B cell (primary cell): Measurements from ENCODE around the gene HUS1.

Experiments
- CTCF ChIP-seq: fragments of 200-600 bp; IDR thresholded peaks from one replicate; pipeline ENCODE4 v1.8.0; 2022; ENCODE audit warnings: antibody characterized with exemption, mild to moderate bottlenecking
- EZH2 ChIP-seq: IDR thresholded peaks from 2 replicates; pipeline ENCODE4 v1.6.1; 2012; ENCODE audit warnings: borderline replicate concordance, low read depth, mild to moderate bottlenecking, moderate library complexity, low read length; ENCODE audit not compliant: insufficient read depth, poor library complexity, severe bottlenecking

- no peak for TF ChIP-seq CTCF
- TF ChIP-seq EZH2 = no peak
Observed at GRCh38 chr7:47940088-47941013, 39.1 kb downstream of the HUS1 start.
